ENCODE results near the gene ANO2. TPM values are rescaled to one million over a fixed set of nuclear protein-coding genes. Genes with fewer than 3 reads are reported as not detected.

ANO2 gene
- total and polyA plus RNA-seq, 4 donors = 2.4 to 30.8 (median 27.8) TPM; not detected in 1

GRCh38 chr12:5977556-5977955 lies 32.5 kb upstream of the ANO2 start:
- Histone ChIP-seq H3K9me3 (ENCODE audit: control insufficient read depth, low read length) (no peaks in the 10 kb centered on the region), H3K4me1 (ENCODE audit: control insufficient read depth in 1 of 2, insufficient read depth in 2 of 2, low read length in 2 of 2) (no peaks in the 10 kb centered on the region), H3K4me3 (ENCODE audit: low read length in 2 of 2) (no peak overlapping the region), H3K36me3 (ENCODE audit: control insufficient read depth in 1 of 2, insufficient read depth in 2 of 2, low read length in 1 of 2) (no peaks in the 10 kb centered on the region), H3K27me3 (ENCODE audit: control insufficient read depth in 1 of 2, insufficient read depth in 2 of 2, low read length in 1 of 2) (no peaks in the 10 kb centered on the region), H3K27ac (ENCODE audit: low read depth in 1 of 2, low read length in 2 of 2) (no peak overlapping the region)
- 72 to 83% methylated on average over 6 of the region's 6 CpGs for WGBS, 2 donors
- intact Hi-C loops (cut with DNase I) = no loop called here
- no peak for ATAC-seq (ENCODE audit: low FRiP score)
- no peak for DNase-seq

DNA sequence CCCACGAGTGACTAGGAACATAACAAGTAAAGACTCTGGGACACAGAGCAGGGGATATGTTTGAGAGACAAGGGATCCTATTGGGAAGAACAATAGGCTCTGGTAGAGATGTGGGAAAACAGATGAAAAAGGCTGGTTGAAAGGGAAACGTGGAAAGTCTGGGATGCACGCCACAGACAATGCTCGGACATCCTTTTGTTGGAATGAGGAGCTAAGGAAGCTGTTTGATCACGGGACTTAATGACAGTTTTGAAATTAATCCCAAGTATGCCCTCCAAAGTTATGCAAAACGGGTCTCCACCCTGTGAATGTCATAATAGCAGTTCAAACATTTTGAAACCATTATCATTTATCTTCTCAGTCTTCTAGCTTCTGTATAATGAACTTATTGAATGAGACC lies 31.7 kb upstream of the ANO2 start:
- DNase-seq = no peak
- no peak overlapping the region for H3K27ac ChIP-seq (ENCODE audit: low read depth in 1 of 2, low read length in 2 of 2)
- no peaks in the 10 kb centered on the region for H3K36me3 ChIP-seq (ENCODE audit: control insufficient read depth in 1 of 2, insufficient read depth in 2 of 2, low read length in 1 of 2)
- H3K9me3 ChIP-seq (ENCODE audit: control insufficient read depth, low read length) = no peaks in the 10 kb centered on the region
- intact Hi-C loops (cut with DNase I) = no loop called here
- no peaks in the 10 kb centered on the region for H3K4me1 ChIP-seq (ENCODE audit: control insufficient read depth in 1 of 2, insufficient read depth in 2 of 2, low read length in 2 of 2)
- H3K4me3 ChIP-seq (ENCODE audit: low read length in 2 of 2) = no peak overlapping the region
- ATAC-seq (ENCODE audit: low FRiP score) = no peak
- H3K27me3 ChIP-seq (ENCODE audit: control insufficient read depth in 1 of 2, insufficient read depth in 2 of 2, low read length in 1 of 2) = no peaks in the 10 kb centered on the region
- WGBS, 2 donors = 73 to 81% methylated on average over 6 of the region's 6 CpGs

- Histone ChIP-seq H3K27me3 (ENCODE audit: control insufficient read depth in 1 of 2, insufficient read depth in 2 of 2, low read length in 1 of 2) (no peaks in the 10 kb centered on the region), H3K27ac (ENCODE audit: low read depth in 1 of 2, low read length in 2 of 2) (no peak overlapping the region), H3K4me1 (ENCODE audit: control insufficient read depth in 1 of 2, insufficient read depth in 2 of 2, low read length in 2 of 2) (no peaks in the 10 kb centered on the region), H3K9me3 (ENCODE audit: control insufficient read depth, low read length) (no peaks in the 10 kb centered on the region), H3K4me3 (ENCODE audit: low read length in 2 of 2) (no peak overlapping the region), H3K36me3 (ENCODE audit: control insufficient read depth in 1 of 2, insufficient read depth in 2 of 2, low read length in 1 of 2) (no peaks in the 10 kb centered on the region)
- peak; percentile 23 for ATAC-seq (ENCODE audit: low FRiP score)
- WGBS, 2 donors = 89 to 91% methylated on average over 9 of the region's 9 CpGs
- no peak for DNase-seq
- intact Hi-C loops (cut with DNase I) = no loop called here
Measured at GRCh38 chr12:5976196-5976595, 31.1 kb upstream of the ANO2 start.

DNA sequence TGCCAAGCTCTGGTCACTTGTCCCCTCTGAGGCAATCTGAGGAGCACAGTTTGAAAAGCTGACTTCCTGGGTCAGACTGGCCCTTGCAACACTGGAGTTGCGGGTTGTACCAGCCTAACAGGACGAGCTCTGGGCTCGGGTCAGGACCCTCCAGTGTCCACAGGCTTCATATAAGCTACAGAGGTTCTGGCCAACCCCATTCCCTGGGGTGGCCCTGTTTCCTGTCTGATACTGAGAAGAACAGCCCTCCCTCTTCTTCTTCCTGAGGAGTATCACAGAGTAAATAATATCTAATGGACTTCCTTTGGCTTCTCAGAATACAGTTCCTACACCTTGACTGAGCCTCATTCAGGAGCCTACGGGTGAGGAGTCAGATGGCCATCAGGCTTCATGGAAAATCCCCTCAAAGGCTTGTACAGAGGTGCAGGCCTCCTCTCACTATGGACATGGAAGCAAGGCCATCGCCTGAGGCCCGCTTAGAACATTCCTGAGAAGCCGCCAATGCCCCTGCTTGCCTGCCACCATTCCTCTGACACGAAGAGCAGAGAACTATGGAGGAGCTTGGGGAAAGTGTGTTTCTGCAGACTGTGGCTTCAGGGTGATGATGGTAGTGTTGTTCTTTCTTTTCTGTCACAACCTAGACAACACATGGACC lies 28.5 kb upstream of the ANO2 start:
- no peak overlapping the region for H3K27ac ChIP-seq (ENCODE audit: low read depth in 1 of 2, low read length in 2 of 2)
- H3K36me3 ChIP-seq (ENCODE audit: control insufficient read depth in 1 of 2, insufficient read depth in 2 of 2, low read length in 1 of 2) = no peaks in the 10 kb centered on the region
- ATAC-seq (ENCODE audit: low FRiP score) (no peak), DNase-seq (no peak)
- no peaks in the 10 kb centered on the region for H3K27me3 ChIP-seq (ENCODE audit: control insufficient read depth in 1 of 2, insufficient read depth in 2 of 2, low read length in 1 of 2)
- no peaks in the 10 kb centered on the region for H3K4me1 ChIP-seq (ENCODE audit: control insufficient read depth in 1 of 2, insufficient read depth in 2 of 2, low read length in 2 of 2)
- intact Hi-C loops (cut with DNase I) = no loop called here
- H3K9me3 ChIP-seq (ENCODE audit: control insufficient read depth, low read length) = no peaks in the 10 kb centered on the region
- no peak overlapping the region for H3K4me3 ChIP-seq (ENCODE audit: low read length in 2 of 2)
- 81 to 85% methylated on average over 8 of the region's 8 CpGs for WGBS, 2 donors

GRCh38 chr12:5972387-5972786 lies 27.3 kb upstream of the ANO2 start:
- 65 to 78% methylated on average over 8 of the region's 8 CpGs for WGBS, 2 donors
- H3K4me3 ChIP-seq (ENCODE audit: low read length in 2 of 2) = no peak overlapping the region
- DNase-seq = no peak
- intact Hi-C loops (cut with DNase I) = no loop called here
- no peaks in the 10 kb centered on the region for H3K9me3 ChIP-seq (ENCODE audit: control insufficient read depth, low read length)
- no peak for ATAC-seq (ENCODE audit: low FRiP score)
- H3K36me3 ChIP-seq (ENCODE audit: control insufficient read depth in 1 of 2, insufficient read depth in 2 of 2, low read length in 1 of 2) = no peaks in the 10 kb centered on the region
- H3K27me3 ChIP-seq (ENCODE audit: control insufficient read depth in 1 of 2, insufficient read depth in 2 of 2, low read length in 1 of 2) = no peaks in the 10 kb centered on the region
- no peak overlapping the region for H3K27ac ChIP-seq (ENCODE audit: low read depth in 1 of 2, low read length in 2 of 2)
- H3K4me1 ChIP-seq (ENCODE audit: control insufficient read depth in 1 of 2, insufficient read depth in 2 of 2, low read length in 2 of 2) = no peaks in the 10 kb centered on the region

GRCh38 chr12:5971194-5971850 lies 26.3 kb upstream of the ANO2 start:
- Histone ChIP-seq H3K27me3 (ENCODE audit: control insufficient read depth in 1 of 2, insufficient read depth in 2 of 2, low read length in 1 of 2) (no peaks in the 10 kb centered on the region), H3K27ac (ENCODE audit: low read depth in 1 of 2, low read length in 2 of 2) (no peak overlapping the region), H3K36me3 (ENCODE audit: control insufficient read depth in 1 of 2, insufficient read depth in 2 of 2, low read length in 1 of 2) (no peaks in the 10 kb centered on the region), H3K4me1 (ENCODE audit: control insufficient read depth in 1 of 2, insufficient read depth in 2 of 2, low read length in 2 of 2) (no peaks in the 10 kb centered on the region), H3K9me3 (ENCODE audit: control insufficient read depth, low read length) (no peaks in the 10 kb centered on the region), H3K4me3 (ENCODE audit: low read length in 2 of 2) (no peak overlapping the region)
- intact Hi-C loops (cut with DNase I) = no loop called here
- ATAC-seq (ENCODE audit: low FRiP score) (no peak), DNase-seq (no peak)
- WGBS, 2 donors = 89 to 90% methylated on average over 10 of the region's 10 CpGs

DNA sequence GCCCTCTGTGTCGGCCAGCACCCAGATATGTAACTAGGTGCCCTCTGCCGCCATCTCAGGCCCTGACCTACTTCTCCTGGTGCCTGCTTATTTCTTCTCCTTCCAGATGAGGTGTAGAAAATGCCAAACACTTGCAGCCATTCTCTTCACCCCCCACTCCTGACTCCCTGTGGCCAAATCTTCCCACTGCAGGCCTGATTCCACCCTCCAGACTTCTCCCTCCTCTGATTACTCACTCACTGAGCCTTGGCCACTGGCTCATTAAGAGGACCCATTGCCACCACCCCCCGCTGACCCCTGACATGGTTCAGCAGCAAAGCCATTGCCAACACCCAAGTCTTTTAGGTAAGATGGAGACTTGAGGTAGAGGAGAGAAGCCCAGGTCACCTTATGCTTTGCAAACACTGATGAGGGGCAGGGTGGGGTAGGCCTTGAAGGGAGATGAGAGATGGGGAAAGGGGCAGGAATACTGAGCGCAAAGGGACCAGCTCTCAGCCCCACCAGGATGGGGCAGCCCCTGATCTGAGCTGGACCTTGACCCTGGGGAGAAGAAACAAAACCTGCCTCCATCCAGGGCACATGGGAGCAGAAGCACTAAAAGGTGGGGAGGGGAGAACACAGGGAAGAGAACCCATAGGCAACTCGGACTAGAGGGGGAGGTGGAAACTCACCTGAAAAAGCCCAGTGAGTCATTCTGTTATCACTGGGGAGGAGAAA lies 25.1 kb upstream of the ANO2 start:
- no peak overlapping the region for H3K4me3 ChIP-seq (ENCODE audit: low read length in 2 of 2)
- H3K27ac ChIP-seq (ENCODE audit: low read depth in 1 of 2, low read length in 2 of 2) = no peak overlapping the region
- DNase-seq = no peak
- no peak for ATAC-seq (ENCODE audit: low FRiP score)
- intact Hi-C loops (cut with DNase I) = no loop called here
- no peaks in the 10 kb centered on the region for H3K36me3 ChIP-seq (ENCODE audit: control insufficient read depth in 1 of 2, insufficient read depth in 2 of 2, low read length in 1 of 2)
- 92 to 96% methylated on average over 5 of the region's 5 CpGs for WGBS, 2 donors
- no peaks in the 10 kb centered on the region for H3K4me1 ChIP-seq (ENCODE audit: control insufficient read depth in 1 of 2, insufficient read depth in 2 of 2, low read length in 2 of 2)
- no peaks in the 10 kb centered on the region for H3K9me3 ChIP-seq (ENCODE audit: control insufficient read depth, low read length)
- no peaks in the 10 kb centered on the region for H3K27me3 ChIP-seq (ENCODE audit: control insufficient read depth in 1 of 2, insufficient read depth in 2 of 2, low read length in 1 of 2)

DNA sequence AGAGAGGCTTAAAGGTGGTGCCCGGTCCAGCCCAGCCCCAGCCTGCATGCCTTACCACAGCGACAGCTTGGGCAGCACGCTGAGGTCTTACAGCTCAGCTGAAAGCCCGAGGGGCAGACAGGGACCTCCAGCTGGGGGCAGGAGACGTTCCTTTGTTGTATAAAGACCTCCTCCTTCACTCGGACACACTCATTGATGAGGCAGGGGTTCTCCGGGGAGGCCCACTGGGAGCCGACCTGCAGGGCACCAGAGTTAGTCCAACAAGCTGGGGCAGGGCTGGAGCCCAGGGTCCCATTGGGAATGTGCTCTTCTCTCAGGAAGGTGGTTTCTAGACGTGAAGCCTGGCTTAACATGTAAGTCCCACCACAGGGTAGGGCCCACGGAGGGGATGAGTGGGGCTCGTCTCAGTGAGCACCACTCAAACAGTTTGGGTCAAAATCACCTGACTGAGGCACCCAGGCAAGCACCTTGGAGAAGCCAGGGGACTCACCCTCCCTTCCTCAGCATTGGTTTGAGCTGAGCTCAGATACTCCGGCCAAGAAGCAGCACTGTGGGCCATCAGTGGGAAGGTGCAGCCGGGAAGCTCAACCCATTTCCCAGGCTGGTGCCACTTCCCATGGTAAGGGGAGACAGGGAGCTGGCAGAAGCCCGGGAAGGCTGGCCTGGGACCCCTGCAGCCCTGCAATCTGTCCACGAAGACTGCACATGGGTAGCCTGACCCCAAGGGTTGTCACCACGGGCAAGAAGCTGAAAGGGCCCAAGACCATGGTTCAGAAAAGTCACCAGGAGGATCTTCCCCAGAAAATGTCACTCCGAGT lies 24.3 kb upstream of the ANO2 start:
- Histone ChIP-seq H3K27ac (ENCODE audit: low read depth in 1 of 2, low read length in 2 of 2) (no peak overlapping the region), H3K27me3 (ENCODE audit: control insufficient read depth in 1 of 2, insufficient read depth in 2 of 2, low read length in 1 of 2) (no peaks in the 10 kb centered on the region), H3K4me1 (ENCODE audit: control insufficient read depth in 1 of 2, insufficient read depth in 2 of 2, low read length in 2 of 2) (no peaks in the 10 kb centered on the region), H3K4me3 (ENCODE audit: low read length in 2 of 2) (no peak overlapping the region), H3K9me3 (ENCODE audit: control insufficient read depth, low read length) (no peaks in the 10 kb centered on the region), H3K36me3 (ENCODE audit: control insufficient read depth in 1 of 2, insufficient read depth in 2 of 2, low read length in 1 of 2) (no peaks in the 10 kb centered on the region)
- 86% methylated on average over 17 of the region's 17 CpGs for WGBS, 2 donors
- intact Hi-C loops (cut with DNase I) = no loop called here
- ATAC-seq (ENCODE audit: low FRiP score) (no peak), DNase-seq (no peak)

Measured in aorta (tissue), 5 donors.